ENCODE measurements around the gene VAX1.
"Not testable (repeated sequence)": the region's sequence is repeated elsewhere in the genome, so short reads cannot be mapped to it uniquely, and the experiment has no call there.

The VAX1 gene

DNA sequence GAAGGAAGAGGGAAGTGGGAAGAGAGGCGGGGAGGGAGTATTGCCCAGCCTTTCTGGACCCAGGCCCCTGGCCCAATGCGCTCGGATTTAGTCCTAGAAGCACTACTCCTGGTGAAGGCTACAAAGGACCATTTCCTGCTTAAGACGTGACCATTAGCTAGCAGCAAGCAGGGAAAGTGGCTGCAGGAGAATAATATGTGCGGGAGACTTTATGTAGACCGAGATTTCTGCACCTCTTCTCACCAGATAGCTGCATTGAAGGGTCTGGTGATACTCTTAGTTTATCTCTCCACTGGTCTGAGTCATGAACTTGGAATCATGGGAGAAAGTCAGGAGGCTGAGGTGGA, 3.1 kb downstream of the VAX1 start:
- no peak overlapping the region for H3K27ac Mint-ChIP-seq
- CTCF ChIA-PET = interaction anchor here (1.3 to 3.2 kb wide), 4 partner anchors 10 to 40 kb away, joined by 4 to 26 read pairs (median 5); no protein-coding TSS in a partner anchor

DNA sequence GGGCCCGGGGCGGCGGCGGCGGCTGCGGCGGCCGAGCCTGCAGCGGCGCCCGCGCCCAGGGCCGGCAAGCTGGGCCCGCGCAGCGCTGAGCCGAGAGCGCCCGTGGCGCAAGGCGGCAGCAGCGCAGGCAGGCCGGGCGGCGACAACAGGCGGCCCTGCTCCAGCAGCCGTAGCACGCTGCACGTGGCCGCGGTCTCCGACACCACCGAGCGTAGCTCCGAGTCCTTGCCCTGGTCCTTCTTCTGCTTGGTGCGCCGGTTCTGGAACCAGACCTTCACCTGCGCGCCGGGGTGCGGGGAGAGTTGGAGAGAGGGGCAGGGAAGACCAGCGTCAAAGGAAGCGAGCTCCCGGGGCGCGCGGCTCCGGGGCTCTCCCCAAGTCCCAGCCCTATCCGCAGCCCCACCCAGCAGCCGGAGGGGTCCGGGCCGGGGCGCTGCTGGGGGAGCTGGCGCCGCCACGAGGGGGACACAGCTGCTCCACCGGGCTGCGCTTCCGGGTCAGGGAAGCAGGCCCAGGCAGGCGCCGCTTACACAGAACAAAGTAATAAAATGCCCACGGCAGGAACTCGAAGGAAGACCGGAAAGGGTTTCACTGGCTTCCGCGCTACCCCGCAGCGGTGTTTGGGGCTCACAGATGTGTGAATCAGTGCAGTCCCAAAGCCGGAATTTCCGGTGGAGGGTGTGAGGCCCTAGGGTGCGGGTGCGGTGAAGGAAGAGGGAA, 3.6 kb downstream of the VAX1 start:
- CTCF ChIA-PET = interaction anchor here (1.3 to 3.2 kb wide), 3 partner anchors 10 to 33 kb away, joined by 4 to 26 read pairs (median 4); no protein-coding TSS in a partner anchor
- H3K36me3 Mint-ChIP-seq = peaks cover 12% of the 10 kb centered on the region
- H3K4me1 Mint-ChIP-seq = peaks cover 16% of the 10 kb centered on the region
- H3K9me3 Mint-ChIP-seq = no peaks in the 10 kb centered on the region
- H3K27ac Mint-ChIP-seq = no peak overlapping the region
- peaks cover 100% of the 10 kb centered on the region for H3K27me3 Mint-ChIP-seq
- H3K4me3 Mint-ChIP-seq = no peak overlapping the region
- DNase-seq = no peak

More for the DNA sequence above, 3.1 kb downstream of the VAX1 start:
- Mint-ChIP-seq H3K27me3 (peaks cover 100% of the 10 kb centered on the region), H3K36me3 (peaks cover 12% of the 10 kb centered on the region), H3K4me3 (no peak overlapping the region), H3K9me3 (no peaks in the 10 kb centered on the region), H3K4me1 (peaks cover 16% of the 10 kb centered on the region)
- no peak for DNase-seq

DNA sequence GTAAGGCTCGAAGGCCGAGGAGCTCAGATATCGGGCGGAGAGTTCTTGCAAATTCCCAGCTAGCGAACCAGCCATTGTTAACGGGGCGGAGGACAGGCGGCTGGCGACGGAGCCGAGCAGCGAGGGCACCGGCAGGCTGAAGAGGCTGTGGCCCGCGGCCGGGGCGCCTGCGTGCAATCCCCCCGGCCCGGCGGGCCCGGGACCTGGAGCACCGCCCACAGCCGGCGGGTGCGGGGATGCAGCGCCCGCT, 4.1 kb downstream of the VAX1 start:
- H3K27ac Mint-ChIP-seq = no peak overlapping the region
- CTCF ChIA-PET = interaction anchor here (1.7 to 3.2 kb wide), 2 partner anchors 30 to 33 kb away, joined by 4 to 26 read pairs; no protein-coding TSS in a partner anchor
- H3K9me3 Mint-ChIP-seq = no peaks in the 10 kb centered on the region
- H3K4me1 Mint-ChIP-seq = peaks cover 16% of the 10 kb centered on the region
- no peak for DNase-seq
- no peak overlapping the region for H3K4me3 Mint-ChIP-seq
- peaks cover 100% of the 10 kb centered on the region for H3K27me3 Mint-ChIP-seq
- peaks cover 9% of the 10 kb centered on the region for H3K36me3 Mint-ChIP-seq

DNA sequence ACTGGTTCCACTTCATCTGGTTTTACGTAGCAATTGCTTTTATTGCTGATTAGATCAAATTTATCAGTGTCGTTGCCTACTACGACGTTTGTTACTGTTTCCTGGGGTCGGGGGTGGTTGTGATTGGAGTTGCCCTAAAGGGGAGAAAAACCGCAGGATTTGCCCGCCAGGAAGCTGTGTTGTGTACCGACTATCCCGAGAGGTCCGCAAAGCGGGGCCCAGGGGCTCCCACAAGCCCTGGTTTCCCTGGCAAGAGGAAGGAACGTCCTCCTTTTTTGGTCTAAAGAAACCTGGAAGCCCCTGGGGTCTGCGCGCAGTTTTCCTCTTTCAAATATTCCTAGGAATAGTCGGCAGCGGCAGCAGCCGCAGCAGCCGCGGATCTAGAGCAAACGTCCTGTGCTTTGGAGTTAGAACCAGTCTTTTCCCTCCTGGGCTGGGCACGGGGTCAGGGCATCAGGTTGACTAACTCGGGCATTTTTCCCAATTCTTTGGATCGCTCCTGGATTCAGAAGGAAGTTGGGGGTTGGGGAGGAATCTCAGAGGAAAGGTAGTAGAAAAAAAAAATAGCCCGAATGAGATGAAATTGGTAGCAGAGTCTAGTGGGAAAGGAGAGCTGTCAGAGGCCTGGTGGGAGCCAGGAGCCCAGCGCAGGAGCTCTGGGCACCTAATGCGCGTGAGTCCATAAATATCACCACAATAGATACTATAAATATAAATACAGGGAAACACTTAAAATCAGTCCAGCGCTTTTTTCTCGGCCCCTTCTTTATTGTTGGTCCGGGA, 4.6 kb downstream of the VAX1 start:
- no peaks in the 10 kb centered on the region for H3K9me3 Mint-ChIP-seq
- no peak for DNase-seq
- no peak overlapping the region for H3K4me3 Mint-ChIP-seq
- peaks cover 7% of the 10 kb centered on the region for H3K36me3 Mint-ChIP-seq
- peaks cover 100% of the 10 kb centered on the region for H3K27me3 Mint-ChIP-seq
- H3K27ac Mint-ChIP-seq = peak overlapping the region; percentile 76
- CTCF ChIA-PET = interaction anchor here (1.7 to 3.2 kb wide), 2 partner anchors 30 to 34 kb away, joined by 4 to 26 read pairs; no protein-coding TSS in a partner anchor
- peaks cover 16% of the 10 kb centered on the region for H3K4me1 Mint-ChIP-seq

DNA sequence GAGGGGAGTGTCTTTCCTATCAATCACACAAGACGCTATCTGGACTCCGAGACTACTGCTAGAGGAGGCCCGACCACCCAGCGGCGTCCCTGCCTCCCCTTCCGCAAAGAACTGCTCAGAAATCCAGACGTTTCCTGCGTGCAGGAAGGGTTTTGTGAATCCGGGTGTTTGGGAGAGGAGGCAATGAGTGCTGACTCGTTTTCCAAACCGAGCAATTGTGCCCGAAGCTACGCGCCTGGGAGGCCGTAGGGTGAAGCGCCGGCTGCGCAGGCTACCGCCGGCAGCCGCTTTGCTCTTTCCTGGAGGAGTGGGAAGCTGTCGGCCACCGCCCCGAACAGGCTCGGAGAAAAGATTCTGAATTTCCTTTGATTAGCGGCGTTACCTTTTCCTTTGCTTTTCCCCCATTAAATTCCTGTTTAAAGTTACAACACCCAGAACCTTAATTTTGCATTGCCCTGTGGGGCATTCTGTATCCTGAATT, 5.3 kb downstream of the VAX1 start:
- no peak overlapping the region for H3K4me3 Mint-ChIP-seq
- H3K4me1 Mint-ChIP-seq = peaks cover 15% of the 10 kb centered on the region
- H3K27ac Mint-ChIP-seq = peak overlapping the region; percentile 76
- H3K27me3 Mint-ChIP-seq = peaks cover 94% of the 10 kb centered on the region
- no peak for DNase-seq
- peaks cover 6% of the 10 kb centered on the region for H3K36me3 Mint-ChIP-seq
- H3K9me3 Mint-ChIP-seq = no peaks in the 10 kb centered on the region
- CTCF ChIA-PET = no interaction called here

DNA sequence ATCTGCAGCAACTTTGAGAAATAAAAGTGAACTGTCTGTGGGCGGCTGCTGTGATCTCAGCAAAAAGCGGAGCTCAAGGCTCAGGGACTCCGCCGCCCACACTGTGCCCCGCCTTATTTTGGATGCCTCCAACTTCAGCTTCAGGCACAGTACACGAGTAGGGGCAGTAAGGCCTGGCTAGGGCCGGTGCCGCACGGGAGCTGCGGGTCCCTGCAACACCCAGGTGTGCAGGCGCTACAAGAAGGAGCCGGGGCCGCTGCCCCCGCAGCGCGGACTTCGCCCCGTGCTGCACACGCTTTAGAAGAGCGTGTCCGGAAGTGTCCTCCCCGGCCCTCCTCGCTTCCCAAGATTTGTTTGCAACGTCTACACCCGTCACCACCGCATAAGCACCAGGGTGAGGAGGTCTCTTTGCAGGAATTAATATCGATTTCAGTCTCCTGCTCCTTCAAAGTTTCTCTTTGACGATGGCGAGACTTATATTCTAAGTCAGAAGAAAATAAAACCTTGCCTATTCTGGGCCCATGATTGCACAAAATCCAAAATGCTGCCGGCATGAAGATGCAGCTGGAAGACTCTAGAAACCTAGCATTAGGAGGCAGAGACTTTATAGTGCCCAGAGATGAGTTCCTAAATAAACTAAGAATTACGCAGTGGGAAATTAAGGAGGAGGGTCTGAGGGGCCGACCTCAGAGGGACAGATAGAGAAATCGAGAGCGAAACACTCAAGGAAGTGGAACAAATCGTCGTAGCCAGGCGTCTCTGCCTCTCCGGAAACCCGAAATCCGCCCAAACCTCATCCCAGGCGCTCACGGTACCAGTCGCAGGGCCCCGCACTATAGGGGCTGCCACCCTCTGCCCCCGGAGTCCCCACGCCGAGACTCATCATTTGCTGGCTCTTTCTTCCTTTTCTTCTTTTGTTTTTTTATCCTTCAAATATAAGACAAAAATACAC, 6.4 kb downstream of the VAX1 start:
- no peak overlapping the region for H3K4me3 Mint-ChIP-seq
- peaks cover 6% of the 10 kb centered on the region for H3K36me3 Mint-ChIP-seq
- CTCF ChIA-PET = interaction anchor here (1.6 to 2.7 kb wide), 3 partner anchors 34 to 43 kb away, joined by 7 to 21 read pairs (median 8); no protein-coding TSS in a partner anchor
- H3K4me1 Mint-ChIP-seq = peaks cover 15% of the 10 kb centered on the region
- H3K9me3 Mint-ChIP-seq = no peaks in the 10 kb centered on the region
- peaks cover 89% of the 10 kb centered on the region for H3K27me3 Mint-ChIP-seq
- DNase-seq = no peak
- peak overlapping the region; percentile 35 for H3K27ac Mint-ChIP-seq

DNA sequence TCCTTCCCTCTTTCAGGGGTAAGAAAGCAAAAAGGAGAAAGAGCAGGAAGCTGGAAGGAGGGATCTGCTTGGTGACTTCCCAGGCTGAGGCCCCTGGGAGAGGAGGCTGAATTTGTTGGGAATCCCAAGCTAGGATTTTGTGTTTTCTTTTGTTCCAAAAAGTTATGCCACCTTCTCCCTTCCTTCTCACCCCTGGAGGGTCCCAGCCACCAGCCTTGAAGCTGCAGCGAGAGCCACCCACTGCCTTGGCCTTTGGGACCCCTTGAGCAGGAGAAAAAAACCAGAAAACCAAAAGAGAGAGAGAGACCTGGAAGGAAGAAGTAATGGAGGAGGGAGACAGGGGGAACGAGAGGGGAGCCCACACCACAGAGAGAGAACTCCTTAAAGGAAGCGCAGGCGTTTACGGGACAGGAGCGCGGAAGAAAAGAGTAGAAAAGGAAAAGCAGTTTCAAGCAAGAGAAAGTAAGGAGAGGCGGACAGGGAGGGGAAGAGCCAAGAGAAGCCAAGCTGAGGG, 7.2 kb downstream of the VAX1 start:
- H3K4me3 Mint-ChIP-seq = no peak overlapping the region
- DNase-seq = no peak
- H3K27me3 Mint-ChIP-seq = peaks cover 82% of the 10 kb centered on the region
- H3K4me1 Mint-ChIP-seq = peaks cover 12% of the 10 kb centered on the region
- no peak overlapping the region for H3K27ac Mint-ChIP-seq
- H3K36me3 Mint-ChIP-seq = peaks cover 6% of the 10 kb centered on the region
- CTCF ChIA-PET = interaction anchor here (1.6 to 2.7 kb wide), 3 partner anchors 35 to 44 kb away, joined by 7 to 21 read pairs (median 8); no protein-coding TSS in a partner anchor
- no peaks in the 10 kb centered on the region for H3K9me3 Mint-ChIP-seq

DNA sequence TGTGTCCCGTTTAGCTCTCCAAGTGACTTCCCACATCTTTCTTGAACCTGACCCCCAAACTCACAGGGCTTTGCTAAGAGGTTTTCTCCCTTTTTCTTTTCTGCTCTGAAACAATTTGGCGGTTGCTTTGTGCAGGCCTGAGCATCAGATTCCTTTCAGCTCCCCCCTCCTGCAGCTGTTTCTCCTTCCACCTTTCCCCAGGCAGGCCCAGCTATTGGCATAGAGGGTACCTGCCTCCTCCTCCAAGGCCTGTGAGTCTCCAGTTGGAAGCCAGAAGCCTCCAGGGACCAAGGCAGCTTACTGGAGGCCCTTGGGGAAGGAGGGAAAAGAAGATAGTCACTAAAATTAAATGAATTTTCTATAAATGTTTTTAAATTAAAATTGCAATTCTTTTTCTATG, 7.7 kb downstream of the VAX1 start:
- Mint-ChIP-seq H3K4me1 (peaks cover 12% of the 10 kb centered on the region), H3K9me3 (no peaks in the 10 kb centered on the region), H3K27ac (no peak overlapping the region), H3K4me3 (no peak overlapping the region), H3K36me3 (peaks cover 3% of the 10 kb centered on the region), H3K27me3 (peaks cover 82% of the 10 kb centered on the region)
- CTCF ChIA-PET = interaction anchor here (1.6 to 2.7 kb wide), 3 partner anchors 36 to 45 kb away, joined by 7 to 21 read pairs (median 8); no protein-coding TSS in a partner anchor
- DNase-seq = no peak

DNA sequence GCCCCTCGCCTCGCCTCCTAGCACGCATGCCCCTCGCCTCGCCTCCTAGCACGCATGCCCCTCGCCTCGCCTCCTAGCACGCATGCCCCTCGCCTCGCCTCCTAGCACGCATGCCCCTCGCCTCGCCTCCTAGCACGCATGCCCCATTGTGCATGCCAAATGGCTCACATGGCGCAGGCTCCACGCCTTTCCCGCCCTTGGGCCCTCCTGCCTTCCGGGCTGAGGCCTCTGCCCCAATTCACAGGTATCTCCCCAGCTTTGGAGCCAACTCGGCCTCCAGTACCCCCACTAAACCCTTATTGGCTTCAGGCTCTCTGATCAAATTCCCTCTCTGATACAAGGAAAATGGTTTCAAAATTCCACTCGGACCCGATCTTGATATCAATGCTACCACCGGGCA, 11.4 kb downstream of the VAX1 start:
- H3K27ac Mint-ChIP-seq, H3K9me3 Mint-ChIP-seq, H3K4me3 Mint-ChIP-seq, H3K4me1 Mint-ChIP-seq, CTCF ChIA-PET, DNase-seq, H3K36me3 Mint-ChIP-seq: not testable (repeated sequence)
- H3K27me3 Mint-ChIP-seq = peaks cover 47% of the 10 kb centered on the region

DNA sequence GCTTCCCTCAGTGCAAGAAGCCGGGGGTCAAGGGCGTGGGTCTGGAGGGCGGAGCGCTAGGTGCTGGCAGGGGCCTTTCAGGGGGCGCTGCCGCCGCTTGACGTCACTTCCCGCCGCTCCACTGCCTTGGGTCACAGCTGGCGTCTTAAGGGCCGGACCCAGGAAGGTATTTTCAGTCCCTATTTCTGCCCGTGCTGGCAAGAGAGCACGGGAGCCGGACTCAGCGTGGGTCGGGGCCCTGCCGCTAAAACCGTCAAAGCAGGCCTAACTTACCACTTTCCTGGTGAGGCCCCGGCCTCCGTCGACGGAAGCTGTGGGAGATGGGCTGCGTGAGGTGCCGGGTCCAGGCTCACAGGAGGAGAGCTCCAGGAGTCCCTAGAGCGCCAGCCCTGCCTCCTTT, 12.0 kb downstream of the VAX1 start:
- Mint-ChIP-seq H3K4me1 (no peaks in the 10 kb centered on the region), H3K27ac (no peak overlapping the region), H3K4me3 (no peak overlapping the region), H3K36me3 (no peaks in the 10 kb centered on the region), H3K27me3 (peaks cover 41% of the 10 kb centered on the region), H3K9me3 (no peaks in the 10 kb centered on the region)
- DNase-seq = no peak
- CTCF ChIA-PET = no interaction called here

DNA sequence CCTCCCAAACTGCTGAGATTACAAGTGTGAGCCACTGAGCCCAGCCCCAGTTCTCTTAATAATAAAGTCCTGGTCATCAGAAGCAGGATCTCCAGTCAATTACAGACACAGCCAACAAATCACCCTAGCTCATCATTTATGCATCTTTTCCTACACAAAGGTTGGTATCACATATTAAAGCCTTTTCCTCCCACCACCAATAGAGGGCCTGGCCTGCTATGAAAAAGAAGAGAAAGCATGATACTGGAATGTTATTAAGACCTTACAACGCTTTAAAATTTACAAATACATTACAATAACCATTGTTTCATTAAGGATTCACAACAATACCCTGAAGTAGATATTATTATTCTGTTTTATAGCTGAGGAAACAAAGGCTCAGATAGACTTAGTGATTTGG, 25.9 kb downstream of the VAX1 start:
- no peak for DNase-seq
- H3K27ac Mint-ChIP-seq = no peak overlapping the region
- H3K27me3 Mint-ChIP-seq = no peaks in the 10 kb centered on the region
- H3K9me3 Mint-ChIP-seq = no peaks in the 10 kb centered on the region
- H3K4me1 Mint-ChIP-seq = no peaks in the 10 kb centered on the region
- no peaks in the 10 kb centered on the region for H3K36me3 Mint-ChIP-seq
- CTCF ChIA-PET = interaction anchor here (0.6 to 0.7 kb wide), 2 partner anchors 317 to 1575 kb away, joined by 3 read pairs; no protein-coding TSS in a partner anchor
- no peak overlapping the region for H3K4me3 Mint-ChIP-seq

DNA sequence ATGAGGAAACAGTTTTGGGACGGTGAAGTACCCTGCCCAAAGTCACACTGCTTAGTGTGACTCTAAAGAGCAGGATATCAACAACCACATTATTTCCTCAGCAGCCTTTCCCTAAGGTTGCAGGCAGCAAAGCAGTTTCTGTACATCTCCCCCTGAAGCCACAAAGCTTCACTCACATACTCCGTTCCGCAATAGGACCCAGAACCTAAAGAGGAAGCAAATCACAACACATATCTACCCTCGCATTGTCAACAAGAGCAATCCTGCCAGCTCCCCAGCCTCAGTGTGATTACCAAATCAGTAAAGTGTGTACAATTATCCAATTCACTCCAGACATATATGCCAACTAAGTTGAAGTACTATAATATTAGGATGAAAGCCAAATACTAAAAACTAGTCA, 30.8 kb downstream of the VAX1 start:
- H3K4me1 Mint-ChIP-seq = no peaks in the 10 kb centered on the region
- CTCF ChIA-PET = no interaction called here

DNA sequence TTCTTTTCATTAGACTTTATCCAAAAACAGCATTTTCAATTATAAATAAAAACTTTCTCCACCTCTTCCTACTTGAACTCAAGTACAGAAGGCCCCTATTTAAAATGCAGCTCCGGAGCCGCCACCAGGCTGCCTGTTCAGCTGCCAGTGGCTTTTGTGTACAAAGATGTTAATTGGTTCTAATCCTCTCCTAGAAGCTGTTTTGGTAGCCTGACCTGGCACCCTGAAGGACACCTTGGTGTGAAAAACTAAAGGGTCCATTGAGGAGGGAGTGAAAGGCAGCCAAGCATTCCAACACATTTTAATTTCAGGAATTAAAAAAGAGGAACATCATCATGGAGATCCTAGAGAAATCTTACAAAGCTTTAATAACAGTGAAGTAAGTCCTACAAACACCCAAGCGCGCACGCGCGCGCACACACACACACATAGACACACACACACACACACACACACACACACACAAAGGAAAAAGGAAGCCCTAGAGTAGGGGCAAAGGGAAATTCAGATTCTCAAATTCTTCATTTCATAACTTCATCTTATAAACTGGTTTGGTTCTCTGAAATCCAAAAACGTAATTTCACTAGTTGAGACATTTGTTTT, 41.4 kb downstream of the VAX1 start:
- CTCF ChIA-PET = no interaction called here
- Mint-ChIP-seq H3K27me3 (no peaks in the 10 kb centered on the region), H3K4me3 (no peak overlapping the region), H3K36me3 (no peaks in the 10 kb centered on the region), H3K4me1 (no peaks in the 10 kb centered on the region), H3K27ac (no peak overlapping the region), H3K9me3 (no peaks in the 10 kb centered on the region)
- no peak for DNase-seq

More for the DNA sequence above, 30.8 kb downstream of the VAX1 start:
- DNase-seq = no peak
- H3K27me3 Mint-ChIP-seq = peaks cover 3% of the 10 kb centered on the region
- H3K4me3 Mint-ChIP-seq = no peak overlapping the region
- H3K9me3 Mint-ChIP-seq = no peaks in the 10 kb centered on the region
- H3K27ac Mint-ChIP-seq = no peak overlapping the region
- H3K36me3 Mint-ChIP-seq = no peaks in the 10 kb centered on the region
